ENCODE data around the gene RALGDS.
A peak's percentile ranks its signal among the peaks of the same experiment; 100 is the strongest.

Gene RALGDS

GRCh38 chr9:133141833-133142595 lies 21.0 kb upstream of the RALGDS start:
- H3K4me3 ChIP-seq (replicated peaks; ENCODE audit: low read depth, low read length), result no peak overlapping the region
- no peak for TF ChIP-seq CTCF (IDR thresholded peaks at IDR 0.05; ENCODE audit: low read depth, low read length, missing control alignments)
- no peak for DNase-seq (ENCODE audit: extremely low read depth, low read depth)

GRCh38 chr9:133140606-133141005 lies 19.6 kb upstream of the RALGDS start:
- H3K4me3 ChIP-seq (replicated peaks; ENCODE audit: low read depth, low read length), result no peak overlapping the region
- no peak for TF ChIP-seq CTCF (IDR thresholded peaks at IDR 0.05; ENCODE audit: low read depth, low read length, missing control alignments)
- DNase-seq (ENCODE audit: extremely low read depth, low read depth), result no peak

GRCh38 chr9:133140174-133140505 lies 19.1 kb upstream of the RALGDS start:
- no peak overlapping the region for H3K4me3 ChIP-seq (replicated peaks; ENCODE audit: low read depth, low read length)
- TF ChIP-seq CTCF (IDR thresholded peaks at IDR 0.05; ENCODE audit: low read depth, low read length, missing control alignments), result no peak
- no peak for DNase-seq (ENCODE audit: extremely low read depth, low read depth)

GRCh38 chr9:133139246-133140173 lies 18.5 kb upstream of the RALGDS start:
- H3K4me3 ChIP-seq (replicated peaks; ENCODE audit: low read depth, low read length), result no peak overlapping the region
- no peak for TF ChIP-seq CTCF (IDR thresholded peaks at IDR 0.05; ENCODE audit: low read depth, low read length, missing control alignments)
- DNase-seq (ENCODE audit: extremely low read depth, low read depth), result no peak

GRCh38 chr9:133137451-133138231 lies 16.6 kb upstream of the RALGDS start:
- DNase-seq (ENCODE audit: extremely low read depth, low read depth), result no peak
- H3K4me3 ChIP-seq (replicated peaks; ENCODE audit: low read depth, low read length), result no peak overlapping the region
- TF ChIP-seq CTCF (IDR thresholded peaks at IDR 0.05; ENCODE audit: low read depth, low read length, missing control alignments), result no peak

GRCh38 chr9:133135146-133135745 lies 14.2 kb upstream of the RALGDS start:
- TF ChIP-seq CTCF (IDR thresholded peaks at IDR 0.05; ENCODE audit: low read depth, low read length, missing control alignments), result no peak
- no peak overlapping the region for H3K4me3 ChIP-seq (replicated peaks; ENCODE audit: low read depth, low read length)
- DNase-seq (ENCODE audit: extremely low read depth, low read depth), result peak; percentile 46
